ENCODE data around the gene MRPS26.

- TF ChIP-seq CTCF (IDR thresholded peaks at IDR 0.05) (no peak), POLR2A (IDR thresholded peaks at IDR 0.05) (no peak), EP300 (IDR thresholded peaks at IDR 0.05; ENCODE audit: low read depth) (no peak)
Observed at GRCh38 chr20:3047486-3048419, 1.9 kb downstream of the MRPS26 start.

All from transverse colon (tissue), 3 donors.